K562 (cell line): ENCODE measurements around the gene TMEM179. TPM values are rescaled to one million over a fixed set of nuclear protein-coding genes. Genes with fewer than 3 reads are reported as not detected.

Source experiments
- ATAC-seq: fragments of 200-7000 bp; cut with Tn5 transposase; 3 replicates; pipeline ENCODE4 v1.9.1; 2020; ENCODE audit warnings: moderate library complexity
- BruUV-seq: library from RNA; stranded (reverse); fragments of 400-500 nt; replicated peaks from 2 replicates; lab custom pipeline; 2021; lab: Mats Ljungman, UMichigan
- CTCF ChIA-PET: fragments of 300-600 bp; formaldehyde crosslinking; extraction: SDS; loops from one replicate; lab custom pipeline; 2021; ENCODE audit warnings: low intra/inter-chr PET ratio; lab: Yijun Ruan, JAX
- POLR2A ChIA-PET: fragments of 300-600, 350-650 bp; sonication (Branson Sonifier 250); formaldehyde crosslinking; extraction: SDS; loops from one replicate; lab custom pipeline; 2021; ENCODE audit warnings: antibody characterized with exemption, inconsistent platforms; lab: Yijun Ruan, JAX
- DNase-seq, 4 experiments: peaks; one replicate each; pipeline versions ENCODE4 v3.0.0 to v3.0.0-alpha.2; 2011 to 2018; ENCODE audit warnings: low spot score in 3 of 4, mixed read lengths in 3 of 4; ENCODE audit errors: extremely low read depth in 1 of 4
- FAIRE-seq: peaks from 2 replicates; lab custom pipeline; 2011; peaks lifted over from hg19 to GRCh38; lab: Jason Lieb, UNC
- H2AFZ ChIP-seq: 2 replicates; pipeline ENCODE4 v1.6.0; 2011; ENCODE audit warnings: low read depth, low read length, control low read depth, inconsistent platforms
- H3K27ac ChIP-seq: fragments of 200-600 bp; 3 replicates; pipeline ENCODE4 v1.8.0; 2011; ENCODE audit warnings: low read depth, mild to moderate bottlenecking, control low read depth, inconsistent platforms, low read length, moderate library complexity, mixed read lengths; ENCODE audit errors: extremely low read depth
- H3K27me3 ChIP-seq, 2 experiments: fragments of 300-600 bp in 1 of 2; 2 replicates in 1 of 2; 3 replicates in 1 of 2; pipeline versions ENCODE4 v1.6.0 to v1.8.0; 2011; ENCODE audit warnings: inconsistent platforms in 2 of 2, low read length in 2 of 2, mild to moderate bottlenecking in 1 of 2, mixed read lengths in 1 of 2, moderate library complexity in 1 of 2; ENCODE audit not compliant: control insufficient read depth in 2 of 2, insufficient read depth in 2 of 2
- H3K36me3 ChIP-seq: fragments of 300-600 bp; 3 replicates; pipeline ENCODE4 v1.8.0; 2011; ENCODE audit warnings: mild to moderate bottlenecking, low read length, inconsistent platforms; ENCODE audit not compliant: control insufficient read depth, insufficient read depth
- H3K4me1 ChIP-seq, 2 experiments: fragments of 200-600 bp in 1 of 2; replicated peaks in 1 of 2; 2 replicates in 1 of 2; 3 replicates in 1 of 2; pipeline versions ENCODE4 v1.5.1 to v1.8.0; 2011; ENCODE audit warnings: inconsistent platforms in 2 of 2, low read length in 2 of 2, mild to moderate bottlenecking in 1 of 2, mixed read lengths in 1 of 2, moderate library complexity in 1 of 2; ENCODE audit not compliant: control insufficient read depth in 2 of 2, insufficient read depth in 2 of 2
- H3K4me2 ChIP-seq: 2 replicates; pipeline ENCODE4 v1.6.1; 2011; ENCODE audit warnings: low read length, control low read depth, inconsistent platforms, mixed read lengths; ENCODE audit not compliant: insufficient read depth
- H3K4me3 ChIP-seq: fragments of 200-600 bp; sonication (generic), shearing (Covaris generic); 2 replicates; pipeline ENCODE4 v1.5.1; 2016; ENCODE audit warnings: control low read depth, inconsistent platforms
- H3K79me2 ChIP-seq: fragments of 200-600 bp; 3 replicates; pipeline ENCODE4 v1.8.0; 2011; ENCODE audit warnings: low read length, inconsistent platforms; ENCODE audit not compliant: control insufficient read depth, insufficient read depth
- H3K9ac ChIP-seq, 2 experiments: 2 replicates each; pipeline versions ENCODE4 v1.6.0 to v1.6.1; 2011; ENCODE audit warnings: low read depth in 2 of 2, low read length in 2 of 2, control low read depth in 1 of 2, inconsistent platforms in 1 of 2, mild to moderate bottlenecking in 1 of 2, mixed read lengths in 1 of 2; ENCODE audit not compliant: insufficient read depth in 1 of 2
- H3K9me1 ChIP-seq: one replicate; pipeline ENCODE4 v1.6.0; 2011; ENCODE audit warnings: inconsistent platforms, mild to moderate bottlenecking, low read length, moderate library complexity; ENCODE audit not compliant: control insufficient read depth, insufficient read depth
- H3K9me3 ChIP-seq: replicated peaks from 2 replicates; pipeline ENCODE4 v1.5.1; 2011; ENCODE audit warnings: low read depth, low read length, inconsistent platforms; ENCODE audit not compliant: control insufficient read depth, insufficient read depth
- H4K20me1 ChIP-seq: replicated peaks from 2 replicates; pipeline ENCODE4 v1.6.1; 2011; ENCODE audit warnings: low read length, inconsistent platforms, mixed read lengths; ENCODE audit not compliant: control insufficient read depth, insufficient read depth
- EWSR1 ChIP-seq: fragments of 450-650 bp; IDR thresholded peaks from 2 replicates; pipeline ENCODE4 v1.6.1; 2018; ENCODE audit warnings: borderline replicate concordance, mild to moderate bottlenecking, low read depth, moderate library complexity; ENCODE audit not compliant: partially characterized antibody
- WGBS: fragments of 100-300 bp; shearing (Covaris generic); methylation state at CpG from one replicate; pipeline ENCODE4 v1.1.6; 2016; ENCODE audit warnings: low coverage, mixed read lengths; ENCODE audit not compliant: insufficient coverage; ENCODE audit errors: missing lambda C conversion rate; 5-methylcytosine and 5-hydroxymethylcytosine counted together
- in situ Hi-C: fragments of 300-500 bp; cut with MboI; formaldehyde crosslinking; loops from 4 replicates; pipeline ENCODE4 v1.15.0; 2018; ENCODE audit warnings: inconsistent platforms, mixed read lengths
- intact Hi-C: fragments of 100-400 bp; cut with micrococcal nuclease; formaldehyde crosslinking; loops from 2 replicates; pipeline ENCODE4 v1.14.2; 2022
- polyA plus RNA-seq, 8 experiments: library from polyadenylated mRNA; depleted of rRNA in 4 of 8; stranded (reverse) in 5 of 8; unstranded in 3 of 8; fragments of >200 nt; fragmentation: Nextera tagmentation in 2 of 8; fragmentation: Illumina TruSeq in 1 of 8; extraction: Ambion mirVana in 2 of 8; extraction: Trizol in 1 of 8; gene quantifications; 2 replicates each; pipeline versions ENCODE4 v1.2.1 to v1.2.3, GENCODE V29; 2011 to 2014; ENCODE audit warnings: inconsistent platforms in 1 of 8, missing spikeins in 1 of 8
- total RNA-seq, 7 experiments: library from RNA; depleted of rRNA in 6 of 7; stranded (reverse); fragments of >200 nt in 6 of 7; fragmentation: Illumina TruSeq in 2 of 7; extraction: Trizol in 2 of 7; gene quantifications; 2 replicates each; pipeline versions ENCODE4 v1.2.1 to v1.2.3, GENCODE V29; 2011 to 2021; ENCODE audit warnings: low replicate concordance in 1 of 7
- TF ChIP-seq, protein P1 (sequence below): fragments of 450-650 bp; IDR thresholded peaks from 2 replicates; pipeline ENCODE4 v1.6.1; 2016; ENCODE audit warnings: mild to moderate bottlenecking

TMEM179 gene
- total and polyA plus RNA-seq, 9 of the 15 experiments (the other 6 are each of a cell fraction or from before 2014, with no cell fraction given) = not detected

GRCh38 chr14:104598910-104599273 is 5.7 kb downstream of the TMEM179 start:
- H4K20me1 ChIP-seq = no peaks in the 10 kb centered on the region
- DNase-seq (no peak), FAIRE-seq (no peak), ATAC-seq (no peak)
- ChIA-PET POLR2A (no interaction called here), CTCF (no interaction called here)
- H3K27me3 ChIP-seq = peaks cover 0 to 12% of the 10 kb centered on the region in 2 experiments; a peak in 2 of 5 replicates
- BruUV-seq = no TSS peak
- 4% methylated on average over 10 of the region's 12 CpGs for WGBS
- no peaks in the 10 kb centered on the region for H3K9me1 ChIP-seq
- TF ChIP-seq, protein P1, sequence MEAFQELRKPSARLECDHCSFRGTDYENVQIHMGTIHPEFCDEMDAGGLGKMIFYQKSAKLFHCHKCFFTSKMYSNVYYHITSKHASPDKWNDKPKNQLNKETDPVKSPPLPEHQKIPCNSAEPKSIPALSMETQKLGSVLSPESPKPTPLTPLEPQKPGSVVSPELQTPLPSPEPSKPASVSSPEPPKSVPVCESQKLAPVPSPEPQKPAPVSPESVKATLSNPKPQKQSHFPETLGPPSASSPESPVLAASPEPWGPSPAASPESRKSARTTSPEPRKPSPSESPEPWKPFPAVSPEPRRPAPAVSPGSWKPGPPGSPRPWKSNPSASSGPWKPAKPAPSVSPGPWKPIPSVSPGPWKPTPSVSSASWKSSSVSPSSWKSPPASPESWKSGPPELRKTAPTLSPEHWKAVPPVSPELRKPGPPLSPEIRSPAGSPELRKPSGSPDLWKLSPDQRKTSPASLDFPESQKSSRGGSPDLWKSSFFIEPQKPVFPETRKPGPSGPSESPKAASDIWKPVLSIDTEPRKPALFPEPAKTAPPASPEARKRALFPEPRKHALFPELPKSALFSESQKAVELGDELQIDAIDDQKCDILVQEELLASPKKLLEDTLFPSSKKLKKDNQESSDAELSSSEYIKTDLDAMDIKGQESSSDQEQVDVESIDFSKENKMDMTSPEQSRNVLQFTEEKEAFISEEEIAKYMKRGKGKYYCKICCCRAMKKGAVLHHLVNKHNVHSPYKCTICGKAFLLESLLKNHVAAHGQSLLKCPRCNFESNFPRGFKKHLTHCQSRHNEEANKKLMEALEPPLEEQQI = no peak
- TF ChIP-seq EWSR1 = no peak
- no peaks in the 10 kb centered on the region for H3K36me3 ChIP-seq
- intact Hi-C loops = no loop called here
- no peak overlapping the region for H3K4me2 ChIP-seq
- no peak overlapping the region for H3K4me3 ChIP-seq
- no peak overlapping the region for H3K27ac ChIP-seq
- H3K4me1 ChIP-seq = peaks cover 0 to 3% of the 10 kb centered on the region in 2 experiments; a peak in 2 of 5 replicates
- no peak overlapping the region for H2AFZ ChIP-seq
- H3K9me3 ChIP-seq = no peaks in the 10 kb centered on the region
- no peaks in the 10 kb centered on the region for H3K79me2 ChIP-seq
- no peak overlapping the region; a peak in 1 of 4 replicates for H3K9ac ChIP-seq
- in situ Hi-C loops = no loop called here
